Measurements from ENCODE around the gene UBE2O.

GRCh38 chr17:76498876-76499251 lies 45.9 kb upstream of the UBE2O start:
- no peak for TF ChIP-seq CSRNP3 (CRISPR knock-in tag; IDR thresholded peaks at IDR 0.05)
- TF ChIP-seq RARB (CRISPR knock-in tag; IDR thresholded peaks at IDR 0.05) = no peak
- no peak for TF ChIP-seq PATZ1 (CRISPR knock-in tag; IDR thresholded peaks at IDR 0.05; ENCODE audit: borderline replicate concordance)
- no peak for TF ChIP-seq ZC3H10 (CRISPR knock-in tag; IDR thresholded peaks at IDR 0.05)
- TF ChIP-seq TOX (CRISPR knock-in tag; IDR thresholded peaks at IDR 0.05; ENCODE audit: borderline replicate concordance) = no peak
- TF ChIP-seq ESRRG (CRISPR knock-in tag; IDR thresholded peaks at IDR 0.05) = no peak
- no peak for TF ChIP-seq ZFP3 (CRISPR knock-in tag; IDR thresholded peaks at IDR 0.05)
- no peak for TF ChIP-seq ISL1 (CRISPR knock-in tag; IDR thresholded peaks at IDR 0.05)
- TF ChIP-seq TSHZ2 (CRISPR knock-in tag; IDR thresholded peaks at IDR 0.05) = no peak
- TF ChIP-seq CREB5 (CRISPR knock-in tag; IDR thresholded peaks at IDR 0.05; ENCODE audit: low read depth) = no peak
- no peak for TF ChIP-seq GLIS3 (CRISPR knock-in tag; IDR thresholded peaks at IDR 0.05)
- TF ChIP-seq OSR1 (CRISPR knock-in tag; IDR thresholded peaks at IDR 0.05) = no peak
- TF ChIP-seq ARNTL (CRISPR knock-in tag; IDR thresholded peaks at IDR 0.05; ENCODE audit: borderline replicate concordance, low read depth) = no peak
